ENCODE data around the gene C2CD2.

GRCh38 chr21:41975391-41976272 lies 21.8 kb upstream of the C2CD2 start:
- TF ChIP-seq EP300 (IDR thresholded peaks at IDR 0.05) = no peak
- TF ChIP-seq CTCF (IDR thresholded peaks at IDR 0.05) = no peak
